Measurements from ENCODE around the gene KLHL2.
"Not testable (repeated sequence)": the region's sequence is repeated elsewhere in the genome, so short reads cannot be mapped to it uniquely, and the experiment has no call there.

GRCh38 chr4:165263466-165263865 lies 56.1 kb downstream of the KLHL2 start:
- TF ChIP-seq POLR2A, CTCF (IDR thresholded peaks at IDR 0.05): not testable (repeated sequence)
